ENCODE data around the gene GZMB.
"Not testable (repeated sequence)": the region's sequence is repeated elsewhere in the genome, so short reads cannot be mapped to it uniquely, and the experiment has no call there.

Gene GZMB

DNA sequence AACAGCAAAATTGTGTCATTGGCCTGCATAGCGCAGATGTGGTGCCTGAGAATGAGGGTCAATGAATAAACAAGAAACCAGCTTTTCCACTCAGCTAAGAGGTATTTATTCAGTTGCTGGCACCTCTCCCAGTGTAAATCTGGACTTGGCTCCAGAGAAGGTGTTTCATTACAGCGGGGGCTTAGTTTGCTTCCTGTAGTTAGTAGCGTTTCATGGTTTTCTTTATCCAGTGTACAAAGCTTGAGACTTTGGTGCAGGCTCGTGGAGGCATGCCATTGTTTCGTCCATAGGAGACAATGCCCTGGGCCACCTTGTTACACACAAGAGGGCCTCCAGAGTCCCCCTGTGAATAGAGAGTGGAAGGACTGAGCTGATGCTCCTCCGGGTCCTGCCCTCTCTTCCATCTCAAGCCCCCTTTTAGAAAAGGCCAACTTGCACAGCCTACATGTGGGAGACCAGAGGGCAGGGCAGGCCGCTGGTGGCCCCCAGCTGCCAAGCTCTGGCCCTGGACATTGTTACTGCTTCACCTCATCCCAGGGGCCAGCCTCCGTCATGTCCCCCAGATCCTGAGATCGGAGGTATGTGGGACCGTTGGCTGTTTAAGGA lies 3.0 kb downstream of the GZMB start:
- DNase-seq = peak; percentile 92

DNA sequence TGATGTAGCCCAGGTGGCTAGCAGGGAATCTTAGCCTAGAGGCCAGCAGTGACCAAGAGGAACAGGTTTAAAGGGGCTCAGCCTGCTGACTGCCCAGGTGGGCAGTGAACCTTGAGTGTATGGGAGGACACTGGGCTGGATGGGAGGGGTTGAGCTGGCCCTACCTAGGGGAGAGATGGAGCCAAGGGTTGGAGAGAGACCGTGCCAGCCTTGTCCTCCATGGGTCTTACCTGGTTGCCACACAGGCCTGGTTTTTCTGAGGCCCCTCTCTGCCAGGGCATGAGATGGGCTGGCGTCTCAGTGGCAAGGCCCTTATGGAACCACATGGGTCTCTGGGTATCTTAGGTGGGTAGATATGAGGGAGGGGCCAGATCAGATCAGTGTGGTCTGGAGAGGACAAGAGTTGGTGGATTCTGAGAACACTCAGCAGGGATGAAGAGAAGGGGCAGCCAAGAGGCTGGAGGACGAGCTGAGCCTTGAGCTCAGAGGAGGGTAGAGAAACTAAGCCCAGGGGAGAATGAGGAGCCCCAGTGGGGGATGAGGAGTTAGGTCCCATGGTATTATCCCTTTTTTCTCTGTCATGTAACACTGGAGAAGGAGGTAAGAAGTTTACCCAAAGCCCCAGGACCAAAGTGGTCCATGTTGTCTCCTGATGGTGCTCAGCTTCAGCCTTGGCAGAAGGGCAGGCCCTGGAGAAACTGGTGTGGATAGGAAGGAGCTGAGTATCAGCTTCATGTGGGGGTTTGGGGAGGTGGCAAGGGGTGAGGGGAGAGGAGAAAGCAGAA lies 3.7 kb downstream of the GZMB start:
- no peak for DNase-seq

DNA sequence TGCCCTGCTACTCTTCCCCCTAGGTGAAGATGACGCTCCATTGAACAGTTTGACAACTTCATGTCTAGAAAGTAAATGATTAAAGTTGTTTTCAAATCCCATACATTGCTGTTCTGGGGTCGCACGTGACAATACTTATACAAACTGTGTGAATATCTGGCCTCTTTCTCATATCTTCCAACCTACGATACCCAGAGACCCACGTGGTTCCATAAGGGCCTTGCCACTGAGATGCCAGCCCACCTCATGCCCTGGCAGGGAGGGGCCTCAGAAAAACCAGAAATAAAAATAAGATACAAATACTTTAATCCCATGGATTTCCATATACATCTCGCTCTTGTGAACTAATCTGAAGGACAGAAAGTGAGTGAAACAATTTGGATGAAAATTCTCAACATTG lies 4.5 kb downstream of the GZMB start:
- DNase-seq = no peak

DNA sequence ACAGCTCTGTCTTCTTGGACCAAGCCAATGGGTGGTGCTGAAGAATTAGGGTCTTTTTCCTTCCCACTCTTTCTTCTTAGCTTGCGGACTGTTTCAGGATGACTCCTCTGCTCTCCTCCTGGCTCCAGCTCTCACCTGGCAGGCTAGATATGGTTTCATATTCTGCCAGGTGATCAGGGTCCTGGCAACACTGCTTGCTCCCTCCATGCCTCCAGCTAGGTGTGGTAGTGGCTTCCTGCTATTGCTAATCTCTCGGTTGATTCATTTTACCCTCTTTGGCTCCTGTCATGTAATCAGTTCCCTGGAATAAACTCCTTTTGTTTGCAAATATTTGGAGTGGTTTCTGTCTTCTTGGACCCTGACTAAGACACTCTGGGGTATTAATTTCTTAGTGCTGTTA lies 20.2 kb downstream of the GZMB start:
- DNase-seq = no peak

DNA sequence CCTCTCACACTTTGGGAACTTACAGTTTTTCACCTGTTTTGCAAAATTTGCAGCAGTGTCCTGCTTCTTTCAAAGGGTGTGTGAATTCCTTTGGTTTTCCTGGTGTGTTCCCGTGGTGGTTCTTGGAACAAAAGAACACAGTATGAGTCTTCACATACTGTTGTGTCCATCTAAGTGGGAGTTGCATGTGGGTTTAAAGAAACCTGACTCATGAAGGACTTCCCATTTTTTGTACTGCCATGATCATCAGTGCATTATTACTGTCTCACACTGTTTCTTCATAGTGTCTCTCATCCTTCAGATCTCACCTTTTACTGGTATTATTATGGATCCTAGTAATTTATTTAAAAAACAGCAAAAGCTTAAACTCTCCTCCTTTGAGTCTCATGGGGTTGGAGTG lies 20.7 kb downstream of the GZMB start:
- DNase-seq = no peak

DNA sequence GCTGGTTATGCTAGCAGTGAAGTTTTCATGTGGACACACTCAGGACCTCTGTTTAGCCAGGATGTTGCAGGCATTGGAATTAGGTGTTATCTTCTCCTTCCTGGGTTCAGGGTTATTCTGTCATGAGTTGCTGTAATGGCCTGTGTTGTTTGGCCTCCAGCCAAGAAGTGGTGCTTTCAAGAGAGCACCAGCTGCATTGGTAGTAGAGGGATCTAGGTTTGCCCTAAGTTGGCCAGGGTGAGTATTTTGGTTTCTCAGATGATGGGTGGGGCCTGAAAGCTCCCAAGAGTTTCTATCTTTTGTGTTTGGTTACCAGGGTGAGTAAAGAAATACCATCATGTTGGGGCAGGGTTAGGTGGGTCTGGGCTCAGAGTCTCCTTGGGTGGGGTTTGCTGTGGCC lies 21.8 kb downstream of the GZMB start:
- DNase-seq = peak; percentile 7

DNA sequence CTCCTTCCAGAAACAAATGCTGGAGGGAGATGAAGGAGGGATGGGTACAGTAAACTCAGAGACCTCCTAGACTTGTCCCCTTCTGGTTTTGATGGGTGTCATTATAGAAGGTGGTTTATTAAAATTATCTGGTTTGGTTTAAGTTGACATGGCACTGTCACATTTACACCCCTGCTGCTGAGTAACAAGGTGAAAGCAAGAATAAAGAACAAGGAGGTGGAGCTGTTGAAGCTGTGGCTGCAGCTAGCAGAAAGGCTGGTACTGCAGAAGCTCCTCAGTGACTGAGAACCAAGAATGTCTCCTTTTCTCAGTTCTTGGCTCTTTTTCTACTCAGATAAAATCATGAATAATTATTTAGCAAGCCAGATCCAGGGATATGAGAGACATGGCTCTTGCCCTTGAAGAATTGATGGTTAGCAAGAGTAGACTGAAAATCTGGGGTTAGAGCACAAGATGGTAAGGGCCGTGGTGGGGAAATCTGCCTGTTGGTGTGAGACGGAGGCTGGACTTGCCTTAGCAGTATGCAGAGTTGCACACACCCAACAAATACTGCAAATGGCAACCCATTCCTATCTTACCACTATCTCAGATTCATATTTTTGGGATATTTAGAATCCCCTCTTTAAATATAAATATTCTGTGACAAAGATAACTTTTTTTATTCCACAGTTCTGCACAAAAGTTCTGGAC lies 24.2 kb downstream of the GZMB start, which contains the start of gene GZMH:
TSS of gene GZMH (minus strand) at position 31 of the 690 bp plus-strand sequence. CDS start 72 bp downstream, outside the sequence.
- DNase-seq = no peak

DNA sequence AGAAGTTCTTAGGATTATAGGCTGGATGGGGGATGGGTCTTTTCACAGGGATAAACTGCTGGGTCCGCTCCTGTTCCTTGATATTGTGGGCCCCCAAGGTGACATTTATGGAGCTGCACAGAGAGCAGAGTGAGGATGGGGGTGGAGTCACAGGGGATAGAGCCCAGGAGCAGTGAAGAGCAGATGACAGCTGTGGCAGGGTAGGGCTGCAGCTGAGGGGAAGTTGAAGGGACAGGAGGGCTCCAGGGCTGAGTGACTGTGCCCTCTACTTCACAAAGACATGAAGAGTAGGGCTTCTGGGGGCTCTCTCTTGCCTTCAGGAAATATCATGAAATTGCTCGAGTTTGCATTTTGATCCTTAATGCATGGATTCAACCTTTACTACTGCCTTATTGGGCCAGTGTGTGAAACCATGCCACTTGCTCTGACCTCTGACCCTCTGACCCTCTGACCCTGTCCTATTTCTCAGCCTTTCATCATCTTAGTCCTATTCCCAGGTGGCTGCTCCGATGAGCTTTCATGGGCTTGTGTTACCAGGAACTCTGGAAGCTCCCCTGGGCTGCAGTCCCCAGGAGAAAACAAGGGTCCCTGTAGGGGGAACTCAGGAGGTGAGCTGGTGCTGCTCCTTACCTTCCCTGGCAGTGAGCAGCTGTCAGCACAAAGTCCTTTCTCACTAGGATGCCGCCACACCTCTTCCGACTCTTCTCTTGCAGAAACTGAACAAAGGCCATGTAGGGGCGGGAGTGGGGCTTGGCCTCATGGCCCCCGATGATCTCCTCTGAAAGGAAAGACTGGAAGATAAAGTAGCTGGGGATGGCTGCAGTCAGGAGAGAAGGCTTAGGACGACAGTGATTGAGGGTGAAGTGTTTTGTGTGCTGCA lies 26.1 kb downstream of the GZMB start:
- no peak for DNase-seq

DNA sequence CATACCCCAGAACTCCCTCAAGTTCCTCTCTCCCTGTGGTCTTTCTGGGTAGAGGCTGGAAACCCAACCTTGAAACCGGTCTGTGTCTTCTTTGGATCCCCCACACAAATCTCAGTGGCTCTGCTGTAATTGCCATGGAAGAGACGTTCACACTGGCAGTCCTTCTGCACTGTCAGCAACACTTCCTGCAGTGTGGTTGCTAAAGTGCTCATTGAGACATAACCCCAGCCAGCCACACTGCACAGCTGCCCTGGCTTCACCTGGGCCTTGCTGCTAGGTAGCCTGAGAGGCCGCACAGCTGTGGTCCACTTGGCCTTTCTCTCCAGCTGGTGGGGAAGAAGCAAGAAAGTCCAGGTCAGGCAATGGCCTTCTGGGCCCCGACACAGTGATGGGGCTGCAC lies 26.9 kb downstream of the GZMB start:
- no peak for DNase-seq

DNA sequence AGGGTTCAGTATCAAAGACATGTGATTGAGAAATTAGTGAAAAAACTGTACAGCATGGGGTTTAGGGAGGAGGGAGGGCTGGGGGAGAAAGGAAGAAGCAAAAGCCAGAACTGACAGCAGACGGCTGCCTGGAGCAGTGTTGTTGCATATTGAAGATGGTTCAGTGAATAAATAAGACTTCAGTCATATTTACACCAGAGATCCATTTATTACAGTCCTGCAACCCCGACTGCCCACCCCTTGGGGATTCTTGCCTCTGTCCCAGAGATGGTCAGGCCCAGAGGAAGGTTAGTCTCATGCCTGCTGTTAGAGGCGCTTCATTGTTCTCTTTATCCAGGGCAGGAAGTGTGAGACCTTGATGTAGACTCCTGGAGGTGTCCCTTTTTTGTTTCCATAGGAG lies 27.7 kb downstream of the GZMB start:
- DNase-seq = no peak

DNA sequence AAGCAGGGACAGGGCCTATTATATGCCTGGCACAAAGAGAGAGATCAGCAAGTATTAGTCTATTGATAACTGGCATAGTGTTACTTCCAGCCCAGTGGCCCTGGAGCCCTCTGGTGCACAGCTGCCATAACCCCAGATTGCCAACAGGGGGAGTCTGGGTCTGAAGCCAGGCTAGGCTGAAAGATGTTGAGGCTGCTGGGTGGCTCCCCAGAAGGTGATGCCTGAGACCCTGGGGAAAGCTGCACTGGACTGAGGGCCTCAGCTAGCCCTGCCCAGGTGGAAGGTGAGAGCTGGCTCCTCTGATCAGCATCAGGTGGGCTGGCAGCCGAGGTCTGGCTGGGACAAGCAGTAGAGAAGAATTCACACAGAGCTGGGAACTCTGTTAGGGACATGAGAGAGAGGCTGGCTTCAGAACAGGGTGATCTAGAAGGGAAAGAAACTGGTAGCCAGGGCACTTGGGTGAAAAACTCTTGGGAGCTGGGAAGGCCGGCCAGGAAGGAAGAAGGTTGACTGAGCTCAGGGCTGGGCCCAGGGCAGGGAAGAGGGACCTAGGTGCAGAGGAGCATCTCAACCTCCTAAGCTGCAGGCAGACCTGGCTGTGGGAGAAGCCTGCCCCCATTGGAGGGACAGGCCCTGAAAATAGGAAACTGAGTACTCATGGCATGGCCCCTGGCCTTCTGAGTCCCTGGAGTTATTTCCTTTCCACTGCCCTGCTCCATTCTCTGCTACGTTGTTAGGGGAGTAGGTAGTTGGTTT lies 28.4 kb downstream of the GZMB start:
- peak; percentile 5 for DNase-seq

DNA sequence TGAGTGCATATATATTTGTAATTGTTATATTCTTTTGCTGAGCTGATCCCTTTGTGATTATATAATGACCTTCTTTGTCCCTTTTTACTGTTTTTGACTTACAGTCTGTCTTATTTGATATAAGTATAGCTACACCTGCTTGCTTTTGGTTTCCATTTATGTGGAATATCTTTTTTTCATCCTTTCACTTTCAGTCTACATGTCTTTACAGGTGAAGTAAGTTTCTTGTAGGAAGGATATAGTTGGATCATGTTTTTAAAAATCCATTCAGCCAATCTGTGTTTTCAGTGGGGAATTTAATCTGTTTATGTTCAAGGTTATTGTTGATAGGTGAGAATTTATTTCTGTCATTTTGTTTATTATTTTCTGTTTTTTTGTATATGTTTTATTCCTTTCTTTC lies 36.6 kb downstream of the GZMB start:
- no peak for DNase-seq

DNA sequence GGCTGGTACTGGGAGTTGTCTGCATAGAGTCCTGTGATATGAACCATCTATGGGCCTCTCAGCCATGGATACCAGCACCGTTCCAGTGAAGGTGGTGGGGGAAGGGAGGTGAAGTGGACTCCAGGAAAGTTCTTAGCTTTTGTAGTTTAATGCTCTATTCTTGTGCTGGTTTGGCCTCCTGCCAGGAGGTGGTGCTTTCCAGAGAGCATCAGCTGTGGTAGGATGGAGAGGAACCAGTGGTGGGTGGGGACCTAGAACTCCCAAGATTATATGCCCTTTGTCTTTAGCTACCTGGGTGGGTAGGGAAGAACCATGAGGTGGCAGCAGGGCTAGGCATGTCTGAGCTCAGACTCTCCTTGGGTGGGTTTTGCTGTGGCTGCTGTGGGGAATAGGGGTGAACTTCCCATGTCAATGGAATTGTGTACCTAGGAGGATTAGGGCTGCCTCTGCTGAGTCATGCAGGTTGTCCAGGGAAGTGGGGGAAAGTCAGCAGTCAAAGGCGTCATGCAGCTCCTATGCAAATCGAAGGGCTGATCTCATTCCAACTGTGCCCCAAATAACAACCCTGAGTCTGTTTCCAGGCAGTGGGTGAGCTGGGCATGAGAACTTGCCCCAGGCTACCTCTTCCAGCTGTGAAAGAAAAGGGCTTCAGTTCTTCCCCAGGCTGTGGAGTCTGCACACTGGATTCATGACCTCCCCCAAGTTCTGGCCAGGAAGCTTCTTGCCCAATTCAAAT lies 38.7 kb downstream of the GZMB start:
- DNase-seq = no peak

DNA sequence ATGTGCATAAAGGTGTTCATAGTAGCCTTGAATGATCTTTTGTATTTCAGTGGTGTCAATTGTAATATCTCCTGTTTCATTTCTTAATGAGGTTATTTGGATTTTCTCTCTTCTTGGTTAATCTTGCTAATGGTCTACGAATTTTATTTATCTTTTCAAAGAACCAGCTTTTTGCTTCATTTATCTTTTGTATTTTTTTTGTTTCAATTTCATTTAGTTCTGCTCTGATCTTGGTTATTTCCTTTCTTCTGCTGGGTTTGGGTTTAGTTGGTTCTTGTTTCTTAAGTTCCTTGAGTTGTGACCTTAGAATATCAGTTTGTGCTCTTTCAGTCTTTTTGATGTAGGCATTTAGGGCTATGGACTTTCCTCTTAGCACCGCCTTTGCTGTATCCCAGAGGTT lies 43.0 kb downstream of the GZMB start:
- DNase-seq = not testable (repeated sequence)

DNA sequence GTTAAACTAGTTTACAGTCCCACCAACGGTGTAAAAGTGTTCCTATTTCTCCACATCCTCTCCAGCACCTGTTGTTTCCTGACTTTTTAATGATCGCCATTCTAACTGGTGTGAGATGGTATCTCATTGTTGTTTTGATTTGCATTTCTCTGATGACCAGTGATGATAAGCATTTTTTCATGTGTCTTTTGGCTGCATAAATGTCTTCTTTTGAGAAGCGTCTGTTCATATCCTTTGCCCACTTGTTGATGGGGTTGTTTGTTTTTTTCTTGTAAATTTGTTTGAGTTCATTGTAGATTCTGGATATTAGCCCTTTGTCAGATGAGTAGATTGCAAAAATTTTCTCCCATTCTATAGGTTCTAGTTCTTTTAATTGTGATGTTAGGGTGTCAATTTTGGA lies 49.6 kb downstream of the GZMB start:
- not testable (repeated sequence) for DNase-seq

Data from COR-L47 (cell line).